GM12878 (cell line): ENCODE results near the gene PGK1. TPM values are rescaled to one million over a fixed set of nuclear protein-coding genes. Genes with fewer than 3 reads are reported as not detected.

Experiments used
- BMI1 ChIP-seq: fragments of 450-650 bp; IDR thresholded peaks from 2 replicates; pipeline ENCODE4 v1.6.1; 2016; ENCODE audit warnings: mild to moderate bottlenecking, moderate library complexity, borderline replicate concordance
- CBX3 ChIP-seq: fragments of 200-600 bp; sonication (generic); IDR thresholded peaks from 2 replicates; pipeline ENCODE4 v1.6.1; 2016; ENCODE audit warnings: low read depth, borderline replicate concordance
- CREM ChIP-seq: IDR thresholded peaks from 2 replicates; pipeline ENCODE4 v1.6.1; 2014; ENCODE audit warnings: antibody characterized with exemption, low read depth
- E2F8 ChIP-seq: fragments of 450-650 bp; IDR thresholded peaks from 2 replicates; pipeline ENCODE4 v1.6.1; 2018; ENCODE audit warnings: mild to moderate bottlenecking, low read depth, moderate library complexity; ENCODE audit not compliant: partially characterized antibody
- GATAD2B ChIP-seq: fragments of 450-650 bp; conservative IDR thresholded peaks from 2 replicates; pipeline ENCODE4 v1.6.1; 2017; ENCODE audit warnings: low read depth, mild to moderate bottlenecking, moderate library complexity
- HDAC2 ChIP-seq: fragments of 200-600 bp; sonication (generic); IDR thresholded peaks from 2 replicates; pipeline ENCODE4 v1.6.1; 2017
- MLLT1 ChIP-seq: fragments of 450-650 bp; IDR thresholded peaks from 2 replicates; pipeline ENCODE4 v1.6.1; 2016; ENCODE audit warnings: mild to moderate bottlenecking
- REST ChIP-seq: IDR thresholded peaks from 2 replicates; pipeline ENCODE4 v1.6.1; 2012; ENCODE audit warnings: mild to moderate bottlenecking, low read depth, low read length
- RFX5 ChIP-seq: IDR thresholded peaks from 2 replicates; pipeline ENCODE4 v1.6.1; 2011; ENCODE audit warnings: low read depth, low read length, improper control_type of control experiment
- SKIL ChIP-seq: fragments of 450-650 bp; IDR thresholded peaks from 2 replicates; pipeline ENCODE4 v1.6.1; 2017; ENCODE audit warnings: mild to moderate bottlenecking, low read depth, inconsistent platforms; ENCODE audit not compliant: poor library complexity, severe bottlenecking
- TCF12 ChIP-seq: IDR thresholded peaks from 2 replicates; pipeline ENCODE4 v1.6.1; 2011; ENCODE audit warnings: low read depth, mild to moderate bottlenecking, low read length
- USF2 ChIP-seq: IDR thresholded peaks from 2 replicates; pipeline ENCODE4 v1.6.1; 2011; ENCODE audit warnings: low read depth, low read length, improper control_type of control experiment, borderline replicate concordance
- polyA plus RNA-seq, 11 experiments: library from polyadenylated mRNA; depleted of rRNA in 4 of 11; unstranded in 6 of 11; stranded (reverse) in 5 of 11; fragments of >200 nt; fragmentation: Nextera tagmentation in 4 of 11; fragmentation: Illumina TruSeq in 1 of 11; extraction: Ambion mirVana in 4 of 11; extraction: Trizol in 1 of 11; gene quantifications; 1 replicate in 1 of 11; 2 replicates in 10 of 11; pipeline versions ENCODE4 v1.2.1 to v1.2.3, GENCODE V29; 2011 to 2016; ENCODE audit warnings: inconsistent platforms in 2 of 11, missing spikeins in 2 of 11, low read depth in 1 of 11
- total RNA-seq, 4 experiments: library from RNA; depleted of rRNA in 3 of 4; stranded (reverse); fragments of >200 nt in 3 of 4; fragmentation: Illumina TruSeq in 1 of 4; extraction: Trizol in 1 of 4; gene quantifications; 2 replicates each; pipeline versions ENCODE4 v1.2.1 to v1.2.3, GENCODE V29; 2013 to 2021
- TF ChIP-seq, protein P1 (sequence below): fragments of 150-350 bp; IDR thresholded peaks from 2 replicates; pipeline ENCODE4 v1.6.1; 2016; ENCODE audit warnings: low read depth, low read length

Gene PGK1
- total and polyA plus RNA-seq, 10 of the 15 experiments (the other 5 are each of a cell fraction or from before 2014, with no cell fraction given): 370 to 1,825 (median 629) TPM

DNA sequence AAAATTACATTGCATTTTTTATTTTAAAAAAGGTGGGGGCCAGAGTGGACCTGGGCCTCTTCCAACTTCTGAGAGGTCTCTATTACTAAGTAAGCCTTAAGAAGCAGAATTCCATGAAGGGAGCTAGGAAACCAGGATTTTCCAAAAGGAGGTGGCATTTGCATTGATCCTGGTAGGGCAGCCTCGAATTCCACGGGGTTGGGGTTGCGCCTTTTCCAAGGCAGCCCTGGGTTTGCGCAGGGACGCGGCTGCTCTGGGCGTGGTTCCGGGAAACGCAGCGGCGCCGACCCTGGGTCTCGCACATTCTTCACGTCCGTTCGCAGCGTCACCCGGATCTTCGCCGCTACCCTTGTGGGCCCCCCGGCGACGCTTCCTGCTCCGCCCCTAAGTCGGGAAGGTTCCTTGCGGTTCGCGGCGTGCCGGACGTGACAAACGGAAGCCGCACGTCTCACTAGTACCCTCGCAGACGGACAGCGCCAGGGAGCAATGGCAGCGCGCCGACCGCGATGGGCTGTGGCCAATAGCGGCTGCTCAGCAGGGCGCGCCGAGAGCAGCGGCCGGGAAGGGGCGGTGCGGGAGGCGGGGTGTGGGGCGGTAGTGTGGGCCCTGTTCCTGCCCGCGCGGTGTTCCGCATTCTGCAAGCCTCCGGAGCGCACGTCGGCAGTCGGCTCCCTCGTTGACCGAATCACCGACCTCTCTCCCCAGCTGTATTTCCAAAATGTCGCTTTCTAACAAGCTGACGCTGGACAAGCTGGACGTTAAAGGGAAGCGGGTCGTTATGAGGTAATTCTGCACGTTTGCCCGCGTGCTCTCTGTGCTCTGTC lies at the start of gene PGK1 (continued):
- TF ChIP-seq, protein P1, sequence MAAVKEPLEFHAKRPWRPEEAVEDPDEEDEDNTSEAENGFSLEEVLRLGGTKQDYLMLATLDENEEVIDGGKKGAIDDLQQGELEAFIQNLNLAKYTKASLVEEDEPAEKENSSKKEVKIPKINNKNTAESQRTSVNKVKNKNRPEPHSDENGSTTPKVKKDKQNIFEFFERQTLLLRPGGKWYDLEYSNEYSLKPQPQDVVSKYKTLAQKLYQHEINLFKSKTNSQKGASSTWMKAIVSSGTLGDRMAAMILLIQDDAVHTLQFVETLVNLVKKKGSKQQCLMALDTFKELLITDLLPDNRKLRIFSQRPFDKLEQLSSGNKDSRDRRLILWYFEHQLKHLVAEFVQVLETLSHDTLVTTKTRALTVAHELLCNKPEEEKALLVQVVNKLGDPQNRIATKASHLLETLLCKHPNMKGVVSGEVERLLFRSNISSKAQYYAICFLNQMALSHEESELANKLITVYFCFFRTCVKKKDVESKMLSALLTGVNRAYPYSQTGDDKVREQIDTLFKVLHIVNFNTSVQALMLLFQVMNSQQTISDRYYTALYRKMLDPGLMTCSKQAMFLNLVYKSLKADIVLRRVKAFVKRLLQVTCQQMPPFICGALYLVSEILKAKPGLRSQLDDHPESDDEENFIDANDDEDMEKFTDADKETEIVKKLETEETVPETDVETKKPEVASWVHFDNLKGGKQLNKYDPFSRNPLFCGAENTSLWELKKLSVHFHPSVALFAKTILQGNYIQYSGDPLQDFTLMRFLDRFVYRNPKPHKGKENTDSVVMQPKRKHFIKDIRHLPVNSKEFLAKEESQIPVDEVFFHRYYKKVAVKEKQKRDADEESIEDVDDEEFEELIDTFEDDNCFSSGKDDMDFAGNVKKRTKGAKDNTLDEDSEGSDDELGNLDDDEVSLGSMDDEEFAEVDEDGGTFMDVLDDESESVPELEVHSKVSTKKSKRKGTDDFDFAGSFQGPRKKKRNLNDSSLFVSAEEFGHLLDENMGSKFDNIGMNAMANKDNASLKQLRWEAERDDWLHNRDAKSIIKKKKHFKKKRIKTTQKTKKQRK: no peak
- no peak for TF ChIP-seq E2F8
- no peak for TF ChIP-seq BMI1
- TF ChIP-seq RFX5: no peak
- TF ChIP-seq USF2: no peak
- TF ChIP-seq REST: no peak
- TF ChIP-seq TCF12: no peak
- peak; percentile 90 for TF ChIP-seq MLLT1
- peak; percentile 76; the same call in 1 of the 2 replicates for TF ChIP-seq CREM
- no peak for TF ChIP-seq HDAC2
- TF ChIP-seq GATAD2B: no peak
- TF ChIP-seq SKIL: no peak
- no peak for TF ChIP-seq CBX3
